HG02763 (cell line): ENCODE measurements around the gene APBB2.

ENCODE experiments used
- ATAC-seq: cut with Tn5 transposase; IDR thresholded peaks from one replicate; pipeline ENCODE4 v1.9.1; 2021; ENCODE audit warnings: mild to moderate bottlenecking, moderate library complexity; ENCODE audit not compliant: unreplicated experiment

APBB2 gene

DNA sequence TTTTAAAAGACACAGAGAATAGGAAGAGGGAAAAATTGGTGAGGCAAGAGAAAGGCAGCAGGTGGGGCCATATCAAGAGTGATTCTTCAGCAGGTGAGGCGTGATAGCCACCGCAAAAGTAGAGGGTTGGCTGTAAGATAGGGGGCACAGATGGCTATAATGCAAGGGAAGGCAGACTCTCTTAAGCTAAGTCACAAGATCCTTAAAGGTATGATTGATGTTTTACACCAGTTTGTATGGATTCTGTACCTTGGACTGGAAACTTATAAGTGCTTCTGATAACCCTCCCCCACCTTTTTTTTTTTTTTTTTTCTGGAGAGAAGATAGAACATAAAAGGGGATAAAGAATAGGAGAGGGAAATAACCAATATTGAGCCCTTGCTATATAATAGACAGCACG, 424.6 kb downstream of the APBB2 start:
- no peak for ATAC-seq

DNA sequence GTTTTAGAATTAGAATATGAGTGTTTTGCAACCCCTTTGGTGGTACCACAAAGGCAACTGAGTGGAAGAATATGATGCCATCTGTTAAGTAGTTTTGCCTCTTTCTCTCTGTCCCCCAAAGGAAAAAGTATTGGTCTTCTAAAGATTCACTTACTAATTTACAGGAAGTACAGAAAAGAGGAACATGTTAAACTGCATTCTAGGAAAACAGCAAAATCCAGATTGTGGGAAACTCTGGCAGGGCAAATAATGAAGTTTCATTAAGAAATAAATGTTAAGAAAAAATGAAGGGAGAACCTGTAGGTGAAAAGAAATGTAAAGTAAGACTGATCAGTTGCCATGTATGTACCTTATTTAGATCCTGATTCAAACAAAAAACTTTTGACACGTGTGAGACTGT, 425.3 kb downstream of the APBB2 start:
- no peak for ATAC-seq

DNA sequence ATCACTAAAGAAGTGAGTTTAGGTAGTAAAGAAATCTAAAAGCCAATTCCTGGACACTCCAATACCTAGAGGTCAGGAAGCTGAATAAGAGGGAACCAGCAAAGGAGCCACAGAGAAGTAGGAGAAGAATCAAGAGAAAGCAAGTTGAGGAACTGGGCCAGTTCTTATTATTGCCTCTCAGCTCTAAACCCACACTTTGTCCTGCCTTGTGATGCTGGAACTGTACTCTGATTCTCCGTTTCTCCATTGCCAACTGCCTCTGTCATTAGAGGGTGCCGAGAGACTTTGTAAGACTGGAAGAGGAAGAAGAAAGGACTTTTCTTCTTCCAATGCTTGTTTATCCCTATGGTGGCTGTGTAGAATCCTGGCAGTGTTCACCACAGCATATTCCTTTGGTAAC, 426.0 kb downstream of the APBB2 start:
- no peak for ATAC-seq

DNA sequence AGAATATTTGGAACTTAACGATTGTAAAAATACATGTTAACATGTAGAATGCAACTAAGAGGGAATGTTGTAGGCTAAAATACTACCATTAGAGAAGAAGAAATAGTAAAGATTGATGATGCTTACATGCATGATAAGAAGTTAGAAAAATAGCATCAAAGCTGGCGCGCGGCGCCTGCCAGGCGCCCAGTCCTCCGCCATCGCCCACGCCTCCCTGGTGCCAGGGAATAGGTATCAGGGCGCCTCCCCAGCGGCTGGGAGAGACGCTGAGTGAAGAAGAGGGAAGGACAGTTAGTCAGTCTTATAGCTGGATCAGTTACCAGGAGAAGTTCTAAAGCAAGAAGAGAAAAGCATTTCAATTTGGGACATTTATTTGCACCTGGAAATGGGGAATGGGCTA, 428.6 kb downstream of the APBB2 start:
- ATAC-seq, result no peak

DNA sequence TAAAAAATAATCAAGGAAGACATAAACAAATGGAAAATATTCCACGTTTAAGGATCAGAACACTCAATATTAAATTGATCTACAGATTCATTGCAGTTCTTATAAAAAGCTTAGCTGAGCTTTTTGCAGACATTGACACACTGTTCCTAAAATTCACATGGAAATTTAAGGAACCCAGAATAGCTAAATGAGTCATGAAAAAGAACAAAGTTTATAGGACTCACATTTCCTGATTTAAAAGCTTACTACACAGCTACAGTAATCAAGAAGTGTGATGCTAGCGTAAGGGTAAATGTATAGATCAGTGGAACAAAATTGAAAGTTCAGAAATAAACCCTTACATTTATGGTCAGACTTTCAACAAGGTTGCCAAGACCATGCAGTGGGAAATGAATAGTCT, 431.5 kb downstream of the APBB2 start:
- ATAC-seq, result no peak

DNA sequence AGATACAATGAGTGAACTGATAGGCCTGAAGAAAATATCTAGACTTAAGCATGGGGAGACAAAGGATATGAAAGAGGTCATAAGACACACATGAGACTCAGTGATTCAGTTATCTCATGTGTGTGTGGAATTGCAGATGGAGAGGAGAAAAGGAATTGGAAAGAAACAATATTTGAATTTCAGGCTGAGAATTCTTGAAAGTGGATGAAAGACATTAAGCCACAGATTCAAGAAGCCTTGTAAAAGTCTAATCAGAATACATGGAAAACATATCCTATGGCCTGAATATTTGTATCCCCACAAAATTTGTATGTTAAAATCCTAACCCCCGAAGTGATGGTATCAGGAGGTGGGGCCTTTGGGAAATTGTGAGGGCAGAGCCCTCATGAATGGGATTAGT, 436.3 kb downstream of the APBB2 start:
- ATAC-seq, result no peak

DNA sequence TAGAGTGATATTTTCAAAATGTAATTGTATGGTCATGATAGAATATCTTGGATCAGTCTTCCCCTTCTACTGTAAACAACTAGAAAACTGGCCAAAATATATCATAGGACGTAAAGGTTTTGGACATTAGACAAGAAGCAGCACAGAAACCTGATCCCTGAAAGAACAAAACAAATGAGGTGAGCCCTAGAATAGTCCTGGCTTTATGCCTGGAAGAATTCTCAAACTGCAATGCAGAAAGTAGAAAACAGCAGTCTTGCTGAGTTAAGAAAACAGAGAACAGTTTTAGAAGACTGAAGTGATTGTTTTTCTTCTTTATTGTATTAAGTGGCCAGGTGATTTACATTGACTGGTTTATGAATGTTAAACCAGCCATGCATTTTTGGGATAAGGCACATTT, 445.1 kb downstream of the APBB2 start:
- no peak for ATAC-seq

DNA sequence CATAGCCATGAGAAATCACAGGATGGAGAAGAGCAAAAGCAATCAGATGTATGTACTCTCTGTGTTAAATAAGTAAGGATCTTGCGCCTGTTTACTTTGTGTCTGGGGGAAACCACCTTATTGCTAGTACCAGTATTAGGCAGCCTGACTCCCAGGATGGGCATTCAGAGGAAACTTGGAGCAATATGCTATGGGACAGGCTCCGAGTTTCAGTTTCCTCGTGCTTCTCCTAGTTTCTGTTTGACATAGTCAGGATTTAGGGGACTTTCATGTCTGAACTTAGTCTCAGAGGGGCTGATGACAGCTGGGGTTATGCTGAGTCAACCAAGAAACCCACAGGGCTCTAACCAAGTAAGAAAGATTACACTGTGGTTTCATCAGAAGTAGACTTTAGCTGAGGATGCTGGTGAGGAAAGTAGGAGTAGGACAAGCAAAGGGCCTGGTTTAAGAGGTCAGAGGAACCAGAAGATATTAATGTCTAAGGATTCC, 451.1 kb downstream of the APBB2 start:
- peak; percentile 99 for ATAC-seq
